CD8-positive, alpha-beta memory T cell (primary cell): ENCODE data around the gene DIDO1. TPM values are rescaled to one million over a fixed set of nuclear protein-coding genes. Genes with fewer than 3 reads are reported as not detected.

Experiments used
- CTCF ChIA-PET: fragments of 350-600 bp; sonication (Branson Sonifier 250); formaldehyde crosslinking; loops from one replicate; lab custom pipeline; 2021; ENCODE audit warnings: antibody characterized with exemption; lab: Charles Lee
- POLR2A ChIA-PET: fragments of 350-600 bp; sonication (Branson Sonifier 250); formaldehyde crosslinking; loops from one replicate; lab custom pipeline; 2021; ENCODE audit warnings: antibody characterized with exemption; lab: Charles Lee
- DNase-seq, 5 donors: peaks; one replicate each; pipeline versions ENCODE4 v3.0.0 to v3.0.0-alpha.2; 2020 to 2022; ENCODE audit warnings: mixed read lengths in 1 of 5
- H3K27ac ChIP-seq: one replicate; pipeline ENCODE4 v1.7.0; 2013; ENCODE audit warnings: low read depth, mild to moderate bottlenecking, low read length, moderate library complexity
- H3K27me3 ChIP-seq: 2 replicates; pipeline ENCODE4 v1.7.0; 2013; ENCODE audit warnings: low read length, mild to moderate bottlenecking; ENCODE audit not compliant: insufficient read depth, poor library complexity, severe bottlenecking
- H3K36me3 ChIP-seq: 2 replicates; pipeline ENCODE4 v1.7.0; 2013; ENCODE audit warnings: mild to moderate bottlenecking, low read length, moderate library complexity; ENCODE audit not compliant: insufficient read depth
- H3K4me1 ChIP-seq: 2 replicates; pipeline ENCODE4 v1.7.0; 2013; ENCODE audit warnings: mild to moderate bottlenecking, low read length, moderate library complexity; ENCODE audit not compliant: insufficient read depth
- H3K4me3 ChIP-seq: 2 replicates; pipeline ENCODE4 v1.7.0; 2013; ENCODE audit warnings: mild to moderate bottlenecking, low read length
- H3K9me3 ChIP-seq: 2 replicates; pipeline ENCODE4 v1.7.0; 2013; ENCODE audit warnings: mild to moderate bottlenecking, low read length
- H3K27ac Mint-ChIP-seq, 8 donors: one replicate each; pipeline ENCODE4 v1.8.0; 2020 to 2021; ENCODE audit warnings: mixed read lengths in 8 of 8, mild to moderate bottlenecking in 6 of 8, inconsistent platforms in 3 of 8, moderate library complexity in 3 of 8
- H3K27me3 Mint-ChIP-seq, 2 donors: one replicate each; pipeline ENCODE4 v1.8.0; 2020 to 2021; ENCODE audit warnings: mixed read lengths in 2 of 2, mild to moderate bottlenecking in 1 of 2, moderate library complexity in 1 of 2
- H3K36me3 Mint-ChIP-seq, 3 donors: one replicate each; pipeline ENCODE4 v1.8.0; 2020 to 2021; ENCODE audit warnings: mixed read lengths in 3 of 3, inconsistent platforms in 1 of 3, mild to moderate bottlenecking in 1 of 3
- H3K4me1 Mint-ChIP-seq, 3 donors: one replicate each; pipeline ENCODE4 v1.8.0; 2020 to 2021; ENCODE audit warnings: mixed read lengths in 3 of 3, inconsistent platforms in 1 of 3, mild to moderate bottlenecking in 1 of 3
- H3K4me3 Mint-ChIP-seq, 7 donors: one replicate each; pipeline ENCODE4 v1.8.0; 2020 to 2021; ENCODE audit warnings: mixed read lengths in 7 of 7, mild to moderate bottlenecking in 6 of 7, moderate library complexity in 4 of 7, inconsistent platforms in 2 of 7
- H3K9me3 Mint-ChIP-seq, 5 donors: one replicate each; pipeline ENCODE4 v1.8.0; 2020 to 2022; ENCODE audit warnings: mixed read lengths in 5 of 5, mild to moderate bottlenecking in 3 of 5, moderate library complexity in 2 of 5, inconsistent platforms in 1 of 5
- polyA plus RNA-seq: library from polyadenylated mRNA; unstranded; fragments of 300-500 nt; fragmentation: Illumina TruSeq; gene quantifications from one replicate; pipeline ENCODE4 v1.2.3, GENCODE V29; 2021
- total RNA-seq, 2 experiments: library from RNA; stranded (reverse); gene quantifications; one replicate each; pipeline ENCODE4 v1.2.3, GENCODE V29; 2021

DIDO1 gene
- total and polyA plus RNA-seq, 3 experiments from 2014 or later: 39.0 to 57.3 (median 55.3) TPM

GRCh38 chr20:62891111-62891510, 35.2 kb downstream of the DIDO1 start:
- H3K4me1 Mint-ChIP-seq: peaks cover 6 to 19% (median 8%) of the 10 kb centered on the region in 3 donors
- no peak overlapping the region for H3K4me3 ChIP-seq
- ChIA-PET CTCF (interaction anchor here (1.5 to 2.1 kb wide), 2 partner anchors 17 to 63 kb away, joined by 3 to 7 read pairs; no protein-coding TSS in a partner anchor), POLR2A (no interaction called here)
- H3K4me1 ChIP-seq: peaks cover 28% of the 10 kb centered on the region
- no peak overlapping the region for H3K4me3 Mint-ChIP-seq
- peaks cover 99% of the 10 kb centered on the region for H3K36me3 ChIP-seq
- H3K27ac ChIP-seq: no peak overlapping the region
- H3K27me3 Mint-ChIP-seq: no peaks in the 10 kb centered on the region
- H3K27ac Mint-ChIP-seq: peak overlapping the region in 4 of 8 donors; percentile 24 to 75 (median 49)
- peak in 2 of 5 donors; percentile 41 to 51 for DNase-seq
- H3K36me3 Mint-ChIP-seq: peaks cover 10 to 100% (median 16%) of the 10 kb centered on the region in 3 donors
- no peaks in the 10 kb centered on the region for H3K9me3 ChIP-seq
- no peaks in the 10 kb centered on the region for H3K9me3 Mint-ChIP-seq
- no peaks in the 10 kb centered on the region for H3K27me3 ChIP-seq

- peaks cover 92% of the 10 kb centered on the region for H3K36me3 ChIP-seq
- no peaks in the 10 kb centered on the region for H3K27me3 Mint-ChIP-seq
- no peak overlapping the region for H3K4me3 Mint-ChIP-seq
Measured at GRCh38 chr20:62890444-62890843, 35.9 kb downstream of the DIDO1 start.

GRCh38 chr20:62889871-62890270, 36.4 kb downstream of the DIDO1 start:
- Mint-ChIP-seq H3K9me3 (no peaks in the 10 kb centered on the region), H3K36me3 (peaks cover 10 to 90% (median 16%) of the 10 kb centered on the region in 3 donors), H3K4me3 (no peak overlapping the region), H3K4me1 (peaks cover 4 to 19% (median 8%) of the 10 kb centered on the region in 3 donors), H3K27me3 (no peaks in the 10 kb centered on the region), H3K27ac (no peak overlapping the region)
- H3K4me1 ChIP-seq: peaks cover 28% of the 10 kb centered on the region
- CTCF ChIA-PET: interaction anchor here (1.5 to 2.1 kb wide), 2 partner anchors 15 to 65 kb away, joined by 3 to 7 read pairs; no protein-coding TSS in a partner anchor
- peaks cover 87% of the 10 kb centered on the region for H3K36me3 ChIP-seq
- H3K9me3 ChIP-seq: no peaks in the 10 kb centered on the region
- H3K27me3 ChIP-seq: no peaks in the 10 kb centered on the region
- POLR2A ChIA-PET: no interaction called here
- H3K27ac ChIP-seq: no peak overlapping the region
- DNase-seq: peak in 1 of 5 donors; percentile 29
- H3K4me3 ChIP-seq: no peak overlapping the region

More at GRCh38 chr20:62890444-62890843, 35.9 kb downstream of the DIDO1 start:
- no peaks in the 10 kb centered on the region for H3K27me3 ChIP-seq
- ChIA-PET CTCF (interaction anchor here (1.5 to 2.1 kb wide), 2 partner anchors 16 to 64 kb away, joined by 3 to 7 read pairs; no protein-coding TSS in a partner anchor), POLR2A (no interaction called here)
- H3K27ac ChIP-seq: no peak overlapping the region
- peak overlapping the region in 2 of 8 donors; percentile 24 to 75 for H3K27ac Mint-ChIP-seq
- peak in 1 of 5 donors; percentile 4 for DNase-seq
- peaks cover 10 to 95% (median 16%) of the 10 kb centered on the region in 3 donors for H3K36me3 Mint-ChIP-seq
- H3K4me1 ChIP-seq: peaks cover 28% of the 10 kb centered on the region
- no peaks in the 10 kb centered on the region for H3K9me3 Mint-ChIP-seq
- H3K4me3 ChIP-seq: no peak overlapping the region
- no peaks in the 10 kb centered on the region for H3K9me3 ChIP-seq
- peaks cover 4 to 19% (median 8%) of the 10 kb centered on the region in 3 donors for H3K4me1 Mint-ChIP-seq

- POLR2A ChIA-PET: no interaction called here
Measured at GRCh38 chr20:62889411-62889810, 36.9 kb downstream of the DIDO1 start.

GRCh38 chr20:62888910-62889309, 37.4 kb downstream of the DIDO1 start:
- peaks cover 28% of the 10 kb centered on the region for H3K4me1 ChIP-seq
- H3K4me3 ChIP-seq: no peak overlapping the region
- no peaks in the 10 kb centered on the region for H3K9me3 Mint-ChIP-seq
- POLR2A ChIA-PET: no interaction called here
- DNase-seq: no peak
- H3K4me3 Mint-ChIP-seq: no peak overlapping the region
- H3K4me1 Mint-ChIP-seq: peaks cover 4 to 19% (median 8%) of the 10 kb centered on the region in 3 donors
- no peaks in the 10 kb centered on the region for H3K9me3 ChIP-seq
- CTCF ChIA-PET: interaction anchor here (1.3 to 2.5 kb wide), 2 partner anchors 11 to 120 kb away, joined by 3 to 8 read pairs; no protein-coding TSS in a partner anchor
- H3K27ac ChIP-seq: no peak overlapping the region
- H3K27ac Mint-ChIP-seq: no peak overlapping the region
- H3K27me3 Mint-ChIP-seq: no peaks in the 10 kb centered on the region
- peaks cover 4 to 80% (median 11%) of the 10 kb centered on the region in 3 donors for H3K36me3 Mint-ChIP-seq
- no peaks in the 10 kb centered on the region for H3K27me3 ChIP-seq
- H3K36me3 ChIP-seq: peaks cover 78% of the 10 kb centered on the region

More at GRCh38 chr20:62889411-62889810, 36.9 kb downstream of the DIDO1 start:
- Histone ChIP-seq H3K36me3 (peaks cover 83% of the 10 kb centered on the region), H3K9me3 (no peaks in the 10 kb centered on the region), H3K4me3 (no peak overlapping the region), H3K27ac (no peak overlapping the region), H3K4me1 (peaks cover 28% of the 10 kb centered on the region), H3K27me3 (no peaks in the 10 kb centered on the region)
- H3K4me3 Mint-ChIP-seq: no peak overlapping the region
- no peak for DNase-seq
- H3K9me3 Mint-ChIP-seq: no peaks in the 10 kb centered on the region
- CTCF ChIA-PET: interaction anchor here (1.3 to 2.5 kb wide), 3 partner anchors 10 to 120 kb away, joined by 3 to 8 read pairs (median 7); no protein-coding TSS in a partner anchor
- H3K4me1 Mint-ChIP-seq: peaks cover 4 to 19% (median 8%) of the 10 kb centered on the region in 3 donors
- no peaks in the 10 kb centered on the region for H3K27me3 Mint-ChIP-seq
- H3K27ac Mint-ChIP-seq: peak overlapping the region in 1 of 8 donors; percentile 21
- peaks cover 8 to 85% (median 15%) of the 10 kb centered on the region in 3 donors for H3K36me3 Mint-ChIP-seq

- Histone ChIP-seq H3K9me3 (no peaks in the 10 kb centered on the region), H3K4me1 (peaks cover 28% of the 10 kb centered on the region), H3K27me3 (no peaks in the 10 kb centered on the region), H3K27ac (no peak overlapping the region), H3K36me3 (peaks cover 73% of the 10 kb centered on the region), H3K4me3 (no peak overlapping the region)
- Mint-ChIP-seq H3K36me3 (peaks cover 4 to 75% (median 11%) of the 10 kb centered on the region in 3 donors), H3K27me3 (no peaks in the 10 kb centered on the region), H3K4me1 (peaks cover 4 to 19% (median 8%) of the 10 kb centered on the region in 3 donors), H3K27ac (no peak overlapping the region), H3K4me3 (no peak overlapping the region), H3K9me3 (no peaks in the 10 kb centered on the region)
- CTCF ChIA-PET: interaction anchor here (1.3 to 2.5 kb wide), 3 partner anchors 11 to 121 kb away, joined by 3 to 8 read pairs (median 5); no protein-coding TSS in a partner anchor
- POLR2A ChIA-PET: no interaction called here
- no peak for DNase-seq
Measured at GRCh38 chr20:62888406-62888805, 37.9 kb downstream of the DIDO1 start.

GRCh38 chr20:62887860-62888239, 38.5 kb downstream of the DIDO1 start:
- H3K27me3 ChIP-seq: no peaks in the 10 kb centered on the region
- ChIA-PET POLR2A (no interaction called here), CTCF (interaction anchor here (1.3 to 2.5 kb wide), 4 partner anchors 12 to 121 kb away, joined by 3 to 8 read pairs (median 4); no protein-coding TSS in a partner anchor)
- H3K9me3 ChIP-seq: no peaks in the 10 kb centered on the region
- DNase-seq: no peak
- peaks cover 68% of the 10 kb centered on the region for H3K36me3 ChIP-seq
- Mint-ChIP-seq H3K36me3 (peaks cover 4 to 69% (median 11%) of the 10 kb centered on the region in 3 donors), H3K9me3 (no peaks in the 10 kb centered on the region), H3K27me3 (no peaks in the 10 kb centered on the region), H3K4me1 (peaks cover 4 to 19% (median 8%) of the 10 kb centered on the region in 3 donors), H3K27ac (peak overlapping the region in 2 of 8 donors; percentile 41 to 64), H3K4me3 (peak overlapping the region in 1 of 7 donors; percentile 74)
- H3K27ac ChIP-seq: no peak overlapping the region
- H3K4me1 ChIP-seq: peaks cover 28% of the 10 kb centered on the region
- H3K4me3 ChIP-seq: no peak overlapping the region
